Measurements from ENCODE around the gene FNDC3B. TPM values are rescaled to one million over a fixed set of nuclear protein-coding genes. Genes with fewer than 3 reads are reported as not detected.

The FNDC3B gene
- total and polyA plus RNA-seq, 9 of the 15 experiments (the other 6 are each of a cell fraction or from before 2014, with no cell fraction given): 7.0 to 35.8 (median 16.2) TPM

DNA sequence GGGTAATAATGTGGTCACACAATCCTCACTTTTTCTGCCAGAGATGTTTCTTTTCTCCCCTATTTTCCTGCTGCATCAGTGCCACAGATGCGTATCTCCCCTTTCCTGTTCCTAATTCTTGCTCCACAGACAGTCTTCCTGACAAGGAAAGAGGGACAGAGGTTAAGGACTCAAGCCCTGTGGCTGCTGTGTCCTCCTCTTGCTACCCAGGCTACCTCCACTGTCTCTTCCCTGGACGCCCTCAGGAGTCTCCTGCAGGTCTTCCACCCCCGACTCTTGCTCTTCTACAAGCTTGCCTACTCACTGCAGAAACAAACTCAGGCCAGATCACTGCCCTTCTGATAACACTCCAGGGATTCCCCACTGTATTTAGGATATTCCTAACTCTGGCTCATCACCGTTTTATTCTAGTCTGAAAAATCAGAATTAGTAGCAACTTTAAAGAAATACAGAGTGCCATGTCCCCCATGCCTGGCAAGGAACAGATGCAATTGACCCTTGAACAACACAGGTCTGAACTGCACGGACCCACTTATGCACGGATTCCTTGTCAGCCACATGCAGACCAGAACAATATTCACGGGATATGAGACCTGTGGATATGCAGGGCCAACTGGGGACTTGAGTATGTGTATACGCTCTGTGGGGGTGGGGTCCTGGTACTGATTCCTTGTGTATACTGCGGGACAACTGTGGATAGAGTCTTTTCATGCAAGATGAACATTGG lies 257.0 kb downstream of the FNDC3B start:
- Histone ChIP-seq H3K27ac (ENCODE audit: extremely low read depth, low read depth, low read length) (no peak overlapping the region), H4K20me1 (replicated peaks; ENCODE audit: control insufficient read depth, insufficient read depth, low read length) (no peaks in the 10 kb centered on the region), H3K4me1 (replicated peaks in 1 of 2; ENCODE audit: control insufficient read depth in 2 of 2, insufficient read depth in 2 of 2, low read length in 2 of 2) (no peaks in the 10 kb centered on the region), H3K9me3 (replicated peaks; ENCODE audit: control insufficient read depth, insufficient read depth, low read depth, low read length) (no peaks in the 10 kb centered on the region), H3K27me3 (ENCODE audit: control insufficient read depth in 2 of 2, insufficient read depth in 2 of 2, low read length in 2 of 2) (no peaks in the 10 kb centered on the region), H3K4me2 (ENCODE audit: insufficient read depth, low read length) (no peak overlapping the region), H3K4me3 (no peak overlapping the region), H3K79me2 (ENCODE audit: control insufficient read depth, insufficient read depth, low read length) (no peaks in the 10 kb centered on the region), H3K36me3 (ENCODE audit: control insufficient read depth, insufficient read depth, low read length) (peaks cover 81% of the 10 kb centered on the region; the same call in 2 of the 3 replicates), H3K9me1 (ENCODE audit: control insufficient read depth, insufficient read depth, low read length) (no peaks in the 10 kb centered on the region), H3K9ac (ENCODE audit: insufficient read depth in 1 of 2, low read depth in 2 of 2, low read length in 2 of 2) (no peak overlapping the region), H2AFZ (ENCODE audit: low read depth, low read length) (no peak overlapping the region)
- ATAC-seq: no peak
- 88% methylated on average over 8 of the region's 9 CpGs for WGBS (ENCODE audit: insufficient coverage, low coverage, missing lambda C conversion rate)
- BruUV-seq (replicated peaks): no TSS peak
- no peak for DNase-seq (ENCODE audit: extremely low read depth in 1 of 4, low spot score in 3 of 4)
- CTCF ChIA-PET (ENCODE audit: low intra/inter-chr PET ratio): no interaction called here
- POLR2A ChIA-PET: no interaction called here
- intact Hi-C loops (cut with micrococcal nuclease) (no loop called here), in situ Hi-C loops (cut with MboI) (no loop called here)
- FAIRE-seq: no peak
- TF ChIP-seq BMI1 (IDR thresholded peaks at IDR 0.05; ENCODE audit: low read length) (no peak), ZNF3 (CRISPR knock-in tag; IDR thresholded peaks at IDR 0.05) (no peak), MEF2A (IDR thresholded peaks at IDR 0.05; ENCODE audit: control insufficient read depth, low read depth, low read length) (no peak), HDAC6 (IDR thresholded peaks at IDR 0.05; ENCODE audit: low read depth, low read length) (no peak), SPI1 (IDR thresholded peaks at IDR 0.05; ENCODE audit: borderline replicate concordance, low read depth, low read length) (no peak), HMG20B (CRISPR knock-in tag; IDR thresholded peaks at IDR 0.05) (no peak)
- TF ChIP-seq, protein P1, sequence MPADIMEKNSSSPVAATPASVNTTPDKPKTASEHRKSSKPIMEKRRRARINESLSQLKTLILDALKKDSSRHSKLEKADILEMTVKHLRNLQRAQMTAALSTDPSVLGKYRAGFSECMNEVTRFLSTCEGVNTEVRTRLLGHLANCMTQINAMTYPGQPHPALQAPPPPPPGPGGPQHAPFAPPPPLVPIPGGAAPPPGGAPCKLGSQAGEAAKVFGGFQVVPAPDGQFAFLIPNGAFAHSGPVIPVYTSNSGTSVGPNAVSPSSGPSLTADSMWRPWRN (IDR thresholded peaks at IDR 0.05; ENCODE audit: low read depth): no peak
- TF ChIP-seq, protein P2, sequence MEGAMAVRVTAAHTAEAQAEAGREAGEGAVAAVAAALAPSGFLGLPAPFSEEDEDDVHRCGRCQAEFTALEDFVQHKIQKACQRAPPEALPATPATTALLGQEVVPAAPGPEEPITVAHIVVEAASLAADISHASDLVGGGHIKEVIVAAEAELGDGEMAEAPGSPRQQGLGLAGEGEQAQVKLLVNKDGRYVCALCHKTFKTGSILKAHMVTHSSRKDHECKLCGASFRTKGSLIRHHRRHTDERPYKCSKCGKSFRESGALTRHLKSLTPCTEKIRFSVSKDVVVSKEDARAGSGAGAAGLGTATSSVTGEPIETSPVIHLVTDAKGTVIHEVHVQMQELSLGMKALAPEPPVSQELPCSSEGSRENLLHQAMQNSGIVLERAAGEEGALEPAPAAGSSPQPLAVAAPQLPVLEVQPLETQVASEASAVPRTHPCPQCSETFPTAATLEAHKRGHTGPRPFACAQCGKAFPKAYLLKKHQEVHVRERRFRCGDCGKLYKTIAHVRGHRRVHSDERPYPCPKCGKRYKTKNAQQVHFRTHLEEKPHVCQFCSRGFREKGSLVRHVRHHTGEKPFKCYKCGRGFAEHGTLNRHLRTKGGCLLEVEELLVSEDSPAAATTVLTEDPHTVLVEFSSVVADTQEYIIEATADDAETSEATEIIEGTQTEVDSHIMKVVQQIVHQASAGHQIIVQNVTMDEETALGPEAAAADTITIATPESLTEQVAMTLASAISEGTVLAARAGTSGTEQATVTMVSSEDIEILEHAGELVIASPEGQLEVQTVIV (CRISPR knock-in tag; IDR thresholded peaks at IDR 0.05; ENCODE audit: borderline replicate concordance): no peak
- TF ChIP-seq, protein P3, sequence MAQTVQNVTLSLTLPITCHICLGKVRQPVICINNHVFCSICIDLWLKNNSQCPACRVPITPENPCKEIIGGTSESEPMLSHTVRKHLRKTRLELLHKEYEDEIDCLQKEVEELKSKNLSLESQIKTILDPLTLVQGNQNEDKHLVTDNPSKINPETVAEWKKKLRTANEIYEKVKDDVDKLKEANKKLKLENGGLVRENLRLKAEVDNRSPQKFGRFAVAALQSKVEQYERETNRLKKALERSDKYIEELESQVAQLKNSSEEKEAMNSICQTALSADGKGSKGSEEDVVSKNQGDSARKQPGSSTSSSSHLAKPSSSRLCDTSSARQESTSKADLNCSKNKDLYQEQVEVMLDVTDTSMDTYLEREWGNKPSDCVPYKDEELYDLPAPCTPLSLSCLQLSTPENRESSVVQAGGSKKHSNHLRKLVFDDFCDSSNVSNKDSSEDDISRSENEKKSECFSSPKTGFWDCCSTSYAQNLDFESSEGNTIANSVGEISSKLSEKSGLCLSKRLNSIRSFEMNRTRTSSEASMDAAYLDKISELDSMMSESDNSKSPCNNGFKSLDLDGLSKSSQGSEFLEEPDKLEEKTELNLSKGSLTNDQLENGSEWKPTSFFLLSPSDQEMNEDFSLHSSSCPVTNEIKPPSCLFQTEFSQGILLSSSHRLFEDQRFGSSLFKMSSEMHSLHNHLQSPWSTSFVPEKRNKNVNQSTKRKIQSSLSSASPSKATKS (CRISPR knock-in tag; IDR thresholded peaks at IDR 0.05): no peak
- TF ChIP-seq, protein P4, sequence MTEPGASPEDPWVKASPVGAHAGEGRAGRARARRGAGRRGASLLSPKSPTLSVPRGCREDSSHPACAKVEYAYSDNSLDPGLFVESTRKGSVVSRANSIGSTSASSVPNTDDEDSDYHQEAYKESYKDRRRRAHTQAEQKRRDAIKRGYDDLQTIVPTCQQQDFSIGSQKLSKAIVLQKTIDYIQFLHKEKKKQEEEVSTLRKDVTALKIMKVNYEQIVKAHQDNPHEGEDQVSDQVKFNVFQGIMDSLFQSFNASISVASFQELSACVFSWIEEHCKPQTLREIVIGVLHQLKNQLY (CRISPR knock-in tag; conservative IDR thresholded peaks at IDR 0.05): no peak
